H54 (cell line): ENCODE measurements around the gene MAP2K2.
"Not testable (repeated sequence)": the region's sequence is repeated elsewhere in the genome, so short reads cannot be mapped to it uniquely, and the experiment has no call there.

ENCODE experiments used
- DNase-seq: peaks from one replicate; pipeline ENCODE4 v3.0.0; 2011; ENCODE audit warnings: low spot score, mixed read lengths; ENCODE audit not compliant: insufficient read length
- FAIRE-seq: peaks from 3 replicates; lab custom pipeline; 2011; peaks lifted over from hg19 to GRCh38; lab: Jason Lieb, UNC
- POLR2A ChIP-seq: IDR thresholded peaks from 2 replicates; pipeline ENCODE4 v1.6.1; 2011; ENCODE audit warnings: low read depth, mild to moderate bottlenecking, low read length

Gene MAP2K2

GRCh38 chr19:4144666-4145249 lies 20.8 kb upstream of the MAP2K2 start:
- no peak for FAIRE-seq
- TF ChIP-seq POLR2A, result no peak
- DNase-seq, result peak; percentile 72

DNA sequence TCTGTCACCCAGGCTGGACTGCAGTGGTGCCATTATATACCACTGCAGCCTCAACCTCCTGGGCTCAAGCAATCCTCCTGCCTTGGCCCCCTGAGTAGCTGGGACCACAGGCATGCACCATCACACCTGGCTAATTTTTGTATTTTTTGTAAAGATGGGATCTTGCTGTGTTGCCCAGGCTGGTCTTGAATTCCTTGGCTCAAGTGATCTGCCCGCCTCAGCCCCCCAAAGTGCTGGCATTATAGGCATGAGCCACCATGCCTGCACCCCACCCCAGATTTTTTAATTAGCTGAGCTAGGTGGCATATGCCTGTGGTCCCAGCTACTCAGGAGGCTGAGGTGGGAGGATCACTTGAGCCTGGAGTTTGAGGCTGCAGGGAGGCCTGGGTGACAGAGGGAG lies 19.0 kb upstream of the MAP2K2 start:
- not testable (repeated sequence) for DNase-seq, FAIRE-seq

DNA sequence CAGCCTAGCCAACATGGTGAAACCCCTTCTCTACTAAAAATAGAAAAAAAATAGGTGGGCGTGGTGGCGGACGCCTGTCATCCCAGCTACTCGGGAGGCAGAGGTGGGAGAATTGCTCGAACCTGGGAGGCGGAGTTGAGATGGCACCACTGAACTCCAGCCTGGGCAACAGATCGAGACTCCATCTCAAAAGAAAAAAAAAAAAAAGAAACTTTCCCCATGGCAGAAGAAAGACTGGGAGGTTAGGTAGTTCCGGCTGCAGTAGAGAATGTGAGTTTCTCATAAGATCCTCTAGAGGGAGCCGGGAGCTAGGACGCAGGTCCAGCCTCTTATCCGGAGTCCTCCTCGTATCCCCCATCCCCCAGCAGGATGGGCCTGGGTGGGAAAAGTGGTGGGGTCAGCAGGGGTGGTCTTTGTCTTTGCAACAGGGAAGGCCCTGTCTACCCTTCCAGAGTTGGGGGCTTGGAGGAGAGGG lies 16.4 kb upstream of the MAP2K2 start:
- TF ChIP-seq POLR2A, result no peak
- DNase-seq, result peak; percentile 86
- no peak for FAIRE-seq

DNA sequence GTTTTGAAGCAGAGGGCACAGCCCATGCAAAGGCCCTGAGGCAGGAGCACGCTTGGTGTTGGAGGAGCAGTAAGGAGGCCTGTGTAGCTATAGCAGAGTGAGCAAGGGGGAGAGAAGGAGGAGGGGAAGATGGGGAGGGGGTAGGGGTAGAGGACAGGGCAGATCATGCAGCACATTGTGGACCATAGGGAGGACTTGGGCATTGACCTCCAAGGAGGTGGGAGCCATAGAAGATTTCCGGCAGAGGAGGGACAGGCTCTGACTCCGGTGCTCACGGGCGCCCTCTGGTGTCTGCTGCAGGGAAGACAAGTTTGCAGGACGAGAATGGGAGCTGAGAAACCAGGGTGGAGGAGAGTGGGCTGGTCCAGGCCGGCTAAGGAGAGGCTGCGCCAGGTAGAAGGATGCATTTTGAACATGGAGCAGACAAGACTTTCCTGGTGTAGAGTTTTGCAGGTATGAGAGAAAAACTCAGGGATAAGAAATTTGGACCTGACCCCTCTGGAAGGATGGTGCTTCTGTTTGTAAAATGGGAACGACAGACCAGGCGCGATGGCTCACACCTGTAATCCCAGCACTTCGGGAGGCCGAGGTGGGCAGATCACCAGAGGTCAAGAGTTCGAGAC lies 15.8 kb upstream of the MAP2K2 start:
- FAIRE-seq (no peak), DNase-seq (peak; percentile 65)
- no peak for TF ChIP-seq POLR2A

DNA sequence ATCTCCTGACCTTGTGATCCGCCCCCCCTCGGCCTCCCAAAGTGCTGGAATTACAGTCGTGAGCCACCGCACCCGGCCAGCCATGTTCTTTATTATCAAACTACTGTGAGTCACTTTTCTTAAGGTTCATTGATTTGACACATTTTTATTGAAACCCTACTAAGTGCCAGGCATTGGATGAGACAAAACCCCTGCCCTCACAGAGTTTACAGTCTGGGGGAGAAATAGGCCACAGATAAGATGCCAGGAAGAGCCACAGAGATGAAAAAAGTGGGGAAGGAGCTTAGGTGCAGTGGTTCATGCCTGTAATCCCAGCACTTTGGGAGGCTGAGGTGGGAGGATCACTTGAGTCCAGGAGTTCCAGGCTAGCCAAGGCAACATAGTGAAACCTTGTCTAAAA lies 14.5 kb upstream of the MAP2K2 start:
- no peak for TF ChIP-seq POLR2A
- FAIRE-seq (no peak), DNase-seq (no peak)

DNA sequence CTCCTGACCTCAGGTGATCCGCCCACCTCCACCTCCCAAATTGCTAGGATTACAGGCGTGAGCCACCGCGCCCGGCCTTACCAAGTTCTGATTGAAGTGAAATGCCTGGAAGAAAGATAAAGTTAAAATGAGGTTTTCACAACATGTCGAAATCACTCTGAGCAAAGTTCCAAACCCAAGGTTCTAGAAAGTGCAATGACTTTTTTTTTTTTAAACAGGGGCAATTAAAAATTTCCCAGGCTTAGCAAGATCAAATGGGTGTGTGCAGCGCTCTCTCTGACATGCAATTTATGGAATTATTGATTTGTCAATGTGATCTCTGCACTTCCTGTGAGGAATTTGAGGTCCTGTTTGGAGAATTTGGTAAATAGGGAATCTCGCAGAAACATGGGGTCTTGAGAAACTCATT lies 12.8 kb upstream of the MAP2K2 start:
- no peak for FAIRE-seq
- no peak for TF ChIP-seq POLR2A
- no peak for DNase-seq

GRCh38 chr19:4135386-4135785 lies 11.5 kb upstream of the MAP2K2 start:
- DNase-seq, FAIRE-seq: not testable (repeated sequence)

GRCh38 chr19:4134351-4134750 lies 10.4 kb upstream of the MAP2K2 start:
- DNase-seq (no peak), FAIRE-seq (no peak)
- TF ChIP-seq POLR2A, result no peak

- peak; percentile 57 for DNase-seq
- peak; percentile 80 for FAIRE-seq
- TF ChIP-seq POLR2A, result no peak
These were observed 7.0 kb upstream of the MAP2K2 start for GRCh38 chr19:4130744-4131438.

- not testable (repeated sequence) for FAIRE-seq
These were observed 5.1 kb upstream of the MAP2K2 start for GRCh38 chr19:4129050-4129449.

GRCh38 chr19:4127322-4127721 lies 3.4 kb upstream of the MAP2K2 start:
- not testable (repeated sequence) for DNase-seq, FAIRE-seq

More at GRCh38 chr19:4129050-4129449, 5.1 kb upstream of the MAP2K2 start:
- not testable (repeated sequence) for DNase-seq

- DNase-seq (no peak), FAIRE-seq (no peak)
- TF ChIP-seq POLR2A, result no peak
These were observed 716 bp upstream of the MAP2K2 start for GRCh38 chr19:4124638-4125037.

DNA sequence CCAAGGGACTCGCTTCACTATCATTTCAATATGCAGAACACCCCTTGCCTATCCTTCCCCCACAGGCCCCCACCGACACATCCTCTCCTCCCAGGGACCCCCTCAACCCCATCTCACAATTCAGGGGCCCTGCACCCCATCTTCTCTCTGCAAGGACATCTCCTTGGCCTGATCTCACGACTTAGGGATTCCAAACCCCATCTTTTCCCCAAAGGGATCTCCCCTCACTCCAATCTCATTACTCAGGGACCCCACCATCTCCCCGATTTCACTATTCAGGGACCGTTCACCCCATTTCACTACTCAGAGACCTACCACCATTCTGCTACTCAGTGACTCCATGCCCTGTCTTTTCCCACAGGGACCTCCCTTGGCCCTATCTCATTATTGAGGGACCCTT lies 1.4 kb downstream of the MAP2K2 start:
- no peak for DNase-seq
- no peak for FAIRE-seq
- TF ChIP-seq POLR2A, result no peak

DNA sequence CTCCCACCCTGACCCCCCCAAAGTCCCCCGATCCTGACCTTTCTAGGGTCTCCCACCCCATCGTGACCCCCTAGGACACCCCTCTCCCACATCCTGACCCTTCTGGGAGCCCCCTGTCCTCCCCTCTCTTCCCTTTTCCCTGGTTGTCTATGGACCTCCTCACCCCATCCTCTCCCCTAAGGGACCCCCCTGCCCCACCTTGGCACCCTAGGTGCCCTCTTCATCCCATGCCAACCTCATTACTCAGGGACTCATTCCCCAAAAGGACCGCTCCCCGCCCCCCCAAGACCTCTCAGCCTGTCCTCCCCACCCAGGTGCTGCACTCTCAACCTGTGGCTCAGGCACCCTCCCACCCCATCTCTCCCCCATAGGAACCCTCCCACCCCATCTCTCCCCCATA lies 2.1 kb downstream of the MAP2K2 start:
- DNase-seq (no peak), FAIRE-seq (no peak)
- TF ChIP-seq POLR2A, result no peak

DNA sequence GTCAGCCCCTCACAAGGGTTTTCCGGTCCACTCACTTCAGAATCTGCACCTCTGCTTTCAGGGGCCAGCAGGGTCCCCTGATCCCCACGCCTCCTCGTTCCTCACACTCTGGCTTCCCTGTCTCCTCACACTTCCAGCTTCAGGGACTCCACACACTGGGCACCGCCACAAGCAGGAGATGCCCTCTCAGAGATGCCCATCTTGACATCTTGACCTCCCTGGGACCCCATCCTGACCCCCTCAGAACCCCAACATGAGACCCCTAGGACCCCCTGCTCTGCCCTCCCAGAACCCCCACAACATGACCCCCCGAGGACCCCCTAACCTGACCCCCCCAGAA lies 2.7 kb downstream of the MAP2K2 start:
- no peak for TF ChIP-seq POLR2A
- DNase-seq (no peak), FAIRE-seq (no peak)
